Stimulated activated CD4-positive, alpha-beta T cell treated with anti-CD3 and anti-CD28 coated beads, Interleukin-1b, Interleukin-23, amount 100 ng/mL, for 1 hour (primary cell): ENCODE results near the gene USP5.
A peak's percentile ranks its signal among the peaks of the same experiment; 100 is the strongest.

Experiments used
- DNase-seq, 2 donors: peaks; one replicate each; pipeline ENCODE4 v3.0.0-alpha.2; 2020; ENCODE audit warnings: low read depth in 2 of 2

USP5 gene

GRCh38 chr12:6851921-6852650 lies at the start of gene USP5:
Gene USP5 (plus strand): TSS chr12:6852150. CDS start chr12:6852180, 30 bp downstream.
- peak; percentile 88 to 94 for DNase-seq

GRCh38 chr12:6807170-6807569 lies 44.8 kb upstream of the USP5 start:
- DNase-seq: no peak

- no peak for DNase-seq
Observed at GRCh38 chr12:6809056-6809455, 42.9 kb upstream of the USP5 start.

- DNase-seq: no peak
Observed at GRCh38 chr12:6810758-6811157, 41.2 kb upstream of the USP5 start.

- DNase-seq: no peak
Observed at GRCh38 chr12:6813363-6813762, 38.6 kb upstream of the USP5 start.

- no peak for DNase-seq
Observed at GRCh38 chr12:6816598-6816997, 35.4 kb upstream of the USP5 start.

- DNase-seq: no peak
Observed at GRCh38 chr12:6817098-6817497, 34.9 kb upstream of the USP5 start.

GRCh38 chr12:6817662-6818157 lies 34.2 kb upstream of the USP5 start:
- no peak for DNase-seq

GRCh38 chr12:6818222-6818621 lies 33.7 kb upstream of the USP5 start:
- DNase-seq: no peak

- DNase-seq: no peak
Observed at GRCh38 chr12:6818645-6819044, 33.3 kb upstream of the USP5 start.

- DNase-seq: no peak
Observed at GRCh38 chr12:6819106-6820030, 32.6 kb upstream of the USP5 start.

GRCh38 chr12:6820166-6820565 lies 31.8 kb upstream of the USP5 start:
- DNase-seq: no peak

- DNase-seq: no peak
Observed at GRCh38 chr12:6821591-6822425, 30.1 kb upstream of the USP5 start, which contains the start of gene GPR162. Gene GPR162 (plus strand): TSS chr12:6821821. CDS start chr12:6823899, 2,078 bp downstream.

GRCh38 chr12:6822426-6823135 lies 29.4 kb upstream of the USP5 start:
- no peak for DNase-seq

GRCh38 chr12:6823182-6824084 lies 28.5 kb upstream of the USP5 start:
- no peak for DNase-seq

- no peak for DNase-seq
Observed at GRCh38 chr12:6824085-6824775, 27.7 kb upstream of the USP5 start.

- no peak for DNase-seq
Observed at GRCh38 chr12:6824901-6825381, 27.0 kb upstream of the USP5 start.

GRCh38 chr12:6825398-6826124 lies 26.4 kb upstream of the USP5 start:
- DNase-seq: peak; percentile 68 to 82
